IMR-90 (cell line): Measurements from ENCODE around the gene TSSC4. TPM values are rescaled to one million over a fixed set of nuclear protein-coding genes. Genes with fewer than 3 reads are reported as not detected.

Source experiments
- ATAC-seq: fragments of 200-7000 bp; cut with Tn5 transposase; 2 replicates; pipeline ENCODE4 v1.9.1; 2020; ENCODE audit warnings: low read depth, mild to moderate bottlenecking, moderate library complexity
- BruUV-seq: library from RNA; stranded (reverse); fragments of 400-500 nt; replicated peaks from 2 replicates; lab custom pipeline; 2021; lab: Mats Ljungman, UMichigan
- CTCF ChIA-PET: fragments of 300-600 bp; formaldehyde crosslinking; extraction: SDS; loops from one replicate; lab custom pipeline; 2021; ENCODE audit warnings: antibody characterized with exemption; lab: Yijun Ruan, JAX
- POLR2A ChIA-PET: fragments of 300-600 bp; sonication (Branson Sonifier 250); formaldehyde crosslinking; loops from one replicate; lab custom pipeline; 2022; ENCODE audit warnings: antibody characterized with exemption; ENCODE audit not compliant: unreplicated experiment; lab: Charles Lee
- DNase-seq: peaks from one replicate; pipeline ENCODE4 v3.0.0; 2013
- H2AFZ ChIP-seq: replicated peaks from 2 replicates; pipeline ENCODE3; 2013; ENCODE audit warnings: low read length, mild to moderate bottlenecking; ENCODE audit not compliant: poor library complexity
- H2AK5ac ChIP-seq: 2 replicates; pipeline ENCODE4 v1.6.1; 2013; ENCODE audit warnings: low read depth, low read length, inconsistent platforms
- H2AK9ac ChIP-seq: replicated peaks from 2 replicates; pipeline ENCODE3; 2013; ENCODE audit warnings: mild to moderate bottlenecking, low read depth, low read length, moderate library complexity; ENCODE audit not compliant: poor library complexity
- H2BK120ac ChIP-seq: 2 replicates; pipeline ENCODE4 v1.6.1; 2013; ENCODE audit warnings: low read depth, low read length, inconsistent platforms
- H2BK15ac ChIP-seq: 3 replicates; pipeline ENCODE4 v1.6.1; 2013; ENCODE audit warnings: low read depth, low read length, inconsistent platforms
- H2BK20ac ChIP-seq: 2 replicates; pipeline ENCODE4 v1.6.1; 2013; ENCODE audit warnings: low read depth, mild to moderate bottlenecking, inconsistent platforms, low read length, moderate library complexity
- H2BK5ac ChIP-seq: 2 replicates; pipeline ENCODE4 v1.6.1; 2013; ENCODE audit warnings: mild to moderate bottlenecking, low read depth, low read length, inconsistent platforms; ENCODE audit not compliant: poor library complexity, severe bottlenecking
- H3K14ac ChIP-seq: replicated peaks from 2 replicates; pipeline ENCODE4 v1.6.1; 2013; ENCODE audit warnings: low read depth, low read length, inconsistent platforms
- H3K18ac ChIP-seq: 2 replicates; pipeline ENCODE4 v1.6.1; 2013; ENCODE audit warnings: low read depth, low read length, control low read depth
- H3K23ac ChIP-seq: 2 replicates; pipeline ENCODE4 v1.6.1; 2013; ENCODE audit warnings: low read depth, low read length, inconsistent platforms
- H3K27ac ChIP-seq: 2 replicates; pipeline ENCODE4 v1.5.1; 2013; ENCODE audit warnings: mild to moderate bottlenecking, control low read depth, low read length; ENCODE audit not compliant: insufficient read depth
- H3K27me3 ChIP-seq: 2 replicates; pipeline ENCODE4 v1.6.1; 2013; ENCODE audit warnings: low read length; ENCODE audit not compliant: control insufficient read depth, insufficient read depth
- H3K36me3 ChIP-seq: 2 replicates; pipeline ENCODE4 v1.6.1; 2013; ENCODE audit warnings: low read length, mixed read lengths; ENCODE audit not compliant: control insufficient read depth, insufficient read depth
- H3K4ac ChIP-seq: 2 replicates; pipeline ENCODE4 v1.6.1; 2013; ENCODE audit warnings: low read depth, low read length, inconsistent platforms
- H3K4me1 ChIP-seq: 2 replicates; pipeline ENCODE4 v1.6.1; 2013; ENCODE audit warnings: low read length, mixed read lengths; ENCODE audit not compliant: control insufficient read depth, insufficient read depth
- H3K4me2 ChIP-seq: 2 replicates; pipeline ENCODE4 v1.6.1; 2013; ENCODE audit warnings: low read depth, mild to moderate bottlenecking, control low read depth, low read length, moderate library complexity
- H3K4me3 ChIP-seq: 2 replicates; pipeline ENCODE4 v1.5.1; 2013; ENCODE audit warnings: low read depth, mild to moderate bottlenecking, control low read depth, low read length, moderate library complexity; ENCODE audit not compliant: insufficient read depth
- H3K56ac ChIP-seq: 2 replicates; pipeline ENCODE4 v1.6.1; 2013; ENCODE audit warnings: low read length, inconsistent platforms; ENCODE audit not compliant: insufficient read depth; ENCODE audit errors: extremely low read depth
- H3K79me1 ChIP-seq, 2 experiments: 2 replicates each; pipeline ENCODE4 v1.6.1; 2013; ENCODE audit warnings: low read length in 2 of 2, inconsistent platforms in 1 of 2, low read depth in 1 of 2
- H3K9ac ChIP-seq: 2 replicates; pipeline ENCODE4 v1.6.1; 2013; ENCODE audit warnings: low read depth, low read length, control low read depth
- H3K9me1 ChIP-seq: 2 replicates; pipeline ENCODE4 v1.6.1; 2013; ENCODE audit warnings: low read length, inconsistent platforms; ENCODE audit not compliant: insufficient read depth
- H3K9me3 ChIP-seq: 2 replicates; pipeline ENCODE4 v1.6.1; 2013; ENCODE audit warnings: low read length; ENCODE audit not compliant: control insufficient read depth, insufficient read depth
- H4K20me1 ChIP-seq: 2 replicates; pipeline ENCODE4 v1.6.1; 2013; ENCODE audit warnings: low read length, inconsistent platforms; ENCODE audit not compliant: insufficient read depth
- H4K5ac ChIP-seq: 2 replicates; pipeline ENCODE4 v1.6.1; 2013; ENCODE audit warnings: mild to moderate bottlenecking, low read depth, low read length, control low read depth
- H4K8ac ChIP-seq, 2 experiments: 2 replicates each; pipeline ENCODE4 v1.6.1; 2013; ENCODE audit warnings: low read depth in 2 of 2, low read length in 2 of 2, control low read depth in 1 of 2, inconsistent platforms in 1 of 2
- H4K91ac ChIP-seq: 2 replicates; pipeline ENCODE4 v1.6.1; 2013; ENCODE audit warnings: low read depth, low read length, inconsistent platforms; ENCODE audit not compliant: insufficient read depth
- BHLHE40 ChIP-seq: fragments of 150-350 bp; IDR thresholded peaks from 2 replicates; pipeline ENCODE4 v1.6.1; 2016; ENCODE audit warnings: mild to moderate bottlenecking, low read depth, low read length
- CTCF ChIP-seq: conservative IDR thresholded peaks from 2 replicates; pipeline ENCODE4 v1.5.1; 2012; ENCODE audit warnings: mild to moderate bottlenecking, low read depth, low read length, improper control_type of control experiment
- FOS ChIP-seq: fragments of 150-350 bp; IDR thresholded peaks from 2 replicates; pipeline ENCODE4 v1.6.1; 2016; ENCODE audit warnings: low read depth, low read length
- MAFK ChIP-seq: IDR thresholded peaks from 2 replicates; pipeline ENCODE4 v1.6.1; 2012; ENCODE audit warnings: low read depth, low read length, improper control_type of control experiment
- MAZ ChIP-seq: IDR thresholded peaks from 2 replicates; pipeline ENCODE4 v1.6.1; 2012; ENCODE audit warnings: low read depth, mild to moderate bottlenecking, low read length, improper control_type of control experiment, moderate library complexity, borderline replicate concordance
- NFE2L2 ChIP-seq: fragments of 150-350 bp; IDR thresholded peaks from 2 replicates; pipeline ENCODE4 v1.6.1; 2016; ENCODE audit warnings: low read depth, mild to moderate bottlenecking, low read length
- POLR2A ChIP-seq: IDR thresholded peaks from 2 replicates; pipeline ENCODE4 v1.6.1; 2012; ENCODE audit warnings: mild to moderate bottlenecking, low read depth, low read length
- RAD21 ChIP-seq: IDR thresholded peaks from 2 replicates; pipeline ENCODE4 v1.6.1; 2012; ENCODE audit warnings: low read length, improper control_type of control experiment
- RCOR1 ChIP-seq: IDR thresholded peaks from 2 replicates; pipeline ENCODE4 v1.6.1; 2012; ENCODE audit warnings: mild to moderate bottlenecking, low read length, improper control_type of control experiment; ENCODE audit not compliant: insufficient replicate concordance
- RFX5 ChIP-seq: IDR thresholded peaks from 2 replicates; pipeline ENCODE4 v1.8.0; 2012; ENCODE audit warnings: low read depth, mild to moderate bottlenecking, low read length, moderate library complexity
- SMC3 ChIP-seq: fragments of 150-350 bp; IDR thresholded peaks from 2 replicates; pipeline ENCODE4 v1.6.1; 2016; ENCODE audit warnings: low read depth, mild to moderate bottlenecking, antibody characterized with exemption, low read length, moderate library complexity
- USF2 ChIP-seq: fragments of 150-350 bp; IDR thresholded peaks from 2 replicates; pipeline ENCODE4 v1.6.1; 2017; ENCODE audit warnings: mild to moderate bottlenecking, antibody characterized with exemption, low read length, low read depth
- WGBS, 2 experiments: methylation state at CpG; one replicate each; pipeline versions ENCODE4 v1.1.5 to v1.1.7; 2013; ENCODE audit warnings: missing lambda C conversion rate in 2 of 2; ENCODE audit not compliant: insufficient read length in 1 of 2; ENCODE audit errors: extremely low coverage in 2 of 2; 5-methylcytosine and 5-hydroxymethylcytosine counted together
- dilution Hi-C: fragments of 300-500 bp; cut with HindIII; formaldehyde crosslinking; loops from one replicate; pipeline ENCODE4 v1.14.3; 2018; ENCODE audit warnings: low sequenced_read_pairs; ENCODE audit not compliant: unreplicated experiment
- in situ Hi-C: fragments of 300-500 bp; cut with MboI; formaldehyde crosslinking; loops from 3 replicates; pipeline ENCODE4 v1.14.3; 2019; ENCODE audit warnings: low sequenced_read_pairs, inconsistent platforms, mixed read lengths
- intact Hi-C: fragments of 100-400 bp; cut with micrococcal nuclease; formaldehyde crosslinking; loops from 2 replicates; pipeline ENCODE4 v1.10.0; 2022
- polyA plus RNA-seq, 3 experiments: library from polyadenylated mRNA; depleted of rRNA; stranded (reverse); fragments of >200 nt; gene quantifications; 2 replicates each; pipeline ENCODE4 v1.2.3, GENCODE V29; 2012; ENCODE audit warnings: low replicate concordance in 1 of 3
- total RNA-seq: library from RNA; depleted of rRNA; stranded (reverse); fragments of >200 nt; gene quantifications from 2 replicates; pipeline ENCODE4 v1.2.3, GENCODE V29; 2012

Gene TSSC4
- total and polyA plus RNA-seq, 2 of the 4 experiments (the other 2 are of a cell fraction) = 34.9 to 40.0 TPM

- dilution Hi-C loops = no loop called here
- Histone ChIP-seq H3K4me3 (no peak overlapping the region), H3K18ac (no peak overlapping the region), H3K4ac (no peak overlapping the region), H2AK5ac (no peak overlapping the region), H3K27me3 (no peaks in the 10 kb centered on the region; the same call in 1 of the 2 replicates), H3K4me2 (no peak overlapping the region), H3K9ac (no peak overlapping the region), H3K36me3 (no peaks in the 10 kb centered on the region), H4K5ac (no peak overlapping the region), H3K14ac (no peak overlapping the region), H4K20me1 (0 out of 2 replicates have a peak, but pooled peaks cover 6% of the 10 kb centered on the region), H3K9me3 (no peaks in the 10 kb centered on the region), H2BK15ac (no peak overlapping the region), H3K79me1 (no peaks in the 10 kb centered on the region), H4K91ac (no peak overlapping the region), H2BK20ac (no peak overlapping the region), H2AFZ (no peak overlapping the region), H3K27ac (no peak overlapping the region), H4K8ac (no peak overlapping the region), H3K23ac (no peak overlapping the region), H3K9me1 (no peaks in the 10 kb centered on the region), H2BK5ac (no peak overlapping the region), H2AK9ac (no peak overlapping the region), H3K56ac (no peak overlapping the region), H2BK120ac (no peak overlapping the region), H3K4me1 (no peaks in the 10 kb centered on the region)
- WGBS, 2 experiments = 37% methylated on average over 4 of the region's 10 CpGs; no CpG with 5 or more reads in 1 of the 2 experiments
- BruUV-seq = no TSS peak
- ATAC-seq (no peak), DNase-seq (no peak)
- intact Hi-C loops = no loop called here
- ChIA-PET CTCF (no interaction called here), POLR2A (no interaction called here)
- TF ChIP-seq SMC3 (no peak), MAZ (no peak), MAFK (no peak), RAD21 (no peak), RFX5 (no peak), FOS (no peak), BHLHE40 (no peak), RCOR1 (no peak), NFE2L2 (no peak), USF2 (no peak), CTCF (no peak), POLR2A (no peak)
- in situ Hi-C loops = no loop called here
These were observed 31.7 kb upstream of the TSSC4 start for GRCh38 chr11:2368851-2369180.
